Measurements from ENCODE around the gene GJD2.

GJD2 gene

GRCh38 chr15:34772312-34772711, 17.5 kb upstream of the GJD2 start:
- no peak for FAIRE-seq

- no peak for FAIRE-seq
Observed at GRCh38 chr15:34769711-34770110, 14.9 kb upstream of the GJD2 start.

- no peak for FAIRE-seq
Observed at GRCh38 chr15:34768530-34768929, 13.7 kb upstream of the GJD2 start.

- no peak for FAIRE-seq
Observed at GRCh38 chr15:34765741-34766140, 10.9 kb upstream of the GJD2 start.

DNA sequence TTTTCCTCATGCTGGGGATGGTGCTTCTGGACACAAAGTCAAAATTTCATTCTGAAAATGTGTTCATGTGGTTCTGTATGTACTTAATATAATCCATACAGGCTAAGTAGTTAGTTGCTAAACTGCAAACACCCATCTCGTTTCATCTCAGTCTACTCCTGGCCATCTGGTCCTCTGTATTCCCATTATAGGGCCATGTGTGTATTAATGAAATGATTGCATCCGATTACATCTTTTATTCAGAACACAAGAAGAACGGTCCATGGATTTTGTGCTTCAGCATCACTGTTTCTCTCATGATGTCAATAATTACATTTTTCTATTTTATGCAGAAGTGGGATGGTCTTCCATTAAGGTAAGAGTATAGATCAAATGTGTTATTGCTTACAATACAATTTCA, 6.1 kb upstream of the GJD2 start:
- FAIRE-seq = no peak

DNA sequence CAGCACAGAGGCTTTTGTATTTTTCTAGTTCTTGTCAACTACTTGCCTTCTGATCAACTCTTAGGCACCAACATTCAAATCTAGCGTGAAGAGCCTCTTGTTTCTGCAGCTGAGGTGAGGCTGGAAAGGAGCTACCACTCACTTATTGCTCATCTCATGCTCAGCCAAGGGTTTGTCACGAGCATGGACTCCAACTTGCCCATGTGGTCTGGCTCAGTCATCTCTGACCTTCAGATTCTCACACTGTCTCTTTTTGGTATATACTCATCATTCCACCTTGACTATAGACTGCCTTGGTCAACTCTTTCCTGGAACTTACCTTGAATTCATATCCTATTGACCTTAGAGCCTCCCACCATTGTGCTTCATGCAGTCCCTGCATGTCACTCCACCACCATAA, 5.2 kb upstream of the GJD2 start:
- no peak for FAIRE-seq

GRCh38 chr15:34759347-34759746, 4.5 kb upstream of the GJD2 start:
- no peak for FAIRE-seq

DNA sequence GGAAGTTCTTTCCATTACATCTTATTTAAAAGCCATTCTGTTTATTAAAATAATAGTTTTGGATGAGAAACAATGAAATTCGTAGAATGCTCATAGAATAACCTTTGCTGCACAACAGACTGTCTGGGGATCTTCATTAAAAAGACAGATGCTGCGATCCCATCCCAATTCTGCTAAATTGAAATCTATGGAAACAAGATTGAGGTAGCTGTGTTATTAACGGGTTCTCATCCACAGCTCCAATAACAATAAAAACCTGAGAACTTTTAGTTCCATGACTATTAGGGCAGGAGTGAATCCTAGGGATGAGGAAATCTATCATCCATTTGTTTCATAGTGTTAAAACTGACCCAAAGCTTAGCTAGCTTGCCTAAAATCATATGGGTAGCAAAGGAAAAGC, 2.5 kb upstream of the GJD2 start:
- no peak for FAIRE-seq

DNA sequence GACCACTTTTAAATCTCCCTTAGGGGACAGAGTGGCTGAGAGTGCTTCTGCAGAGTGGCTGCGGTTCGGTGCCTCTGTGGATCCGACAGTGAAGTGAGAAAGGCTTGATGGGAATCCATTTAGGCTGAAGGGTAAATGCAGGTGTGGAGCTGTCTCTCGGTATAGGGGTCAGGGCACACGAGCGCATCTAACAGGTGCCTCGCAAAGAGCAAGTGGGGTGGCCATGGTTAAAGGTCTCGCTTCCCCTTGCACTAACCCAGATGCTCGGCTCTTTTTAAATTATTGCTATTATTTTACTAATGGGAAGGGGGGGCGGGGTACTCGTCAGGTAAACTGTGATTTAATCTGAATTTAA, 598 bp upstream of the GJD2 start:
- FAIRE-seq = no peak

DNA sequence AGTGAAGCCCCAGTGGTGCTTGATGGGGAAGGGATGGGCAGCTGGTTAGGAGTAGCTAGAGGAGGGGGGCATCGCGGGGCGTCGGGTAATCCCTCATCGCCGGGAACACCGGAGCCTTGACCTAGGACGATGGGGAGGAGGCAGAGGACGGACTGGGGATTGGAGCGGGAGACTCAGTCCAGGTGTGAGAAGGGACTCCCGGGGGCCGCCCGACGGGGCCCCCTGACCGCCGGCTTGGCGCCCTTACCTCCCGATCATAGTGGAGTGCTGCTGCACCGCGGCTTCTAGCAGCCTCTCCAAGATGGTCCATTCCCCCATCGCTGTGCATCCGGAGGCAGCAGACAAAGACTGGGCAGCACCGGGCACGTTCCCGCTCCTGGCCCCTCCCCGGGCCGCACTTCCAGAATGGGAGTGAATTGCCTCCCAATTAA, 612 bp downstream of the GJD2 start:
- FAIRE-seq = no peak

DNA sequence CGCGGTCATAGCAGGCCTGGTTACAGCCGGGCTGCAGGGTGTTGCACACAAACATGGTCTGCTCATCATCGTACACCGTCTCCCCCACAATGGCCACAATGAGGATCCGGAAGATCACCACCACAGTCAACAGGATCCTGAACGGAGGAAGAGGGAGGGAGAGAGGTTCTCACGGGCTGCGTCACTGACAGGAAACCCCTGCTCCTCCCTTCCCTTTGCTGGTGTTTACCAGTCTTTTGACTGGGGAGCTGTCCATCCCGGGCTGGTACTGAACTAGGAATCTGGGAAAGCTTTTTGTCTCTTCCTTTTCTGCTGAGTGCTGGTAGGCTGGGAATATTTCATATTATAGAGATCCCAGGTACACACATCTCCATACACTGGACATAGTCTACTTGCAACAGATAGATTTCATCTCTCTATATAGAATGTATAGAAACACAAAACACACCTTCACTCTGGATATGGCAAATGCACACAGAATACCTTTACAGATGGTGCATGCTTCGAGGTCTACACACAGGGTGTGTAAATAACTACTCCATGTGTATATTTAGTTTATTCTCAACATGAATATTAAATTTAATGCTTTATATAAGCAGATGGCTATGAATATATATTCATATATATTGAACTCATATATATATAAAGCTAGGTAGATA, 1.4 kb downstream of the GJD2 start:
- FAIRE-seq = no peak

DNA sequence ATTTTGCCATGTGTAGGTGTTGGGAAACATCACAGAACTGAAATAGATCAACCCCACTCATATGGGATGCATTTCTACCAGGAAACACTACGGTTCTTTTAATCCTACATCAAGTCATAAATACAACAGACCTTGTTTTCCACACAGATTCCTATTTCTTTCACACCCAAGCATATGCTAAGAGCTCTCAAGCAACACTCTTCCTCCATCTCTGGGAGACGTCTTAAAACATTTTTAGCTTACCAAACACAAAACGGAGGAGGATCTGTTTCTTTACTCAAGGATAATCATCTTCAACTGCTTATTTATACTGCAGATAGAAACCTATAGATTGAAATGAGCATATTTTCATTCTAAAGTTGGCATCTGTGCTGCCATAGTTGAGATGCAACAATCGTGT, 5.1 kb downstream of the GJD2 start:
- FAIRE-seq = no peak

DNA sequence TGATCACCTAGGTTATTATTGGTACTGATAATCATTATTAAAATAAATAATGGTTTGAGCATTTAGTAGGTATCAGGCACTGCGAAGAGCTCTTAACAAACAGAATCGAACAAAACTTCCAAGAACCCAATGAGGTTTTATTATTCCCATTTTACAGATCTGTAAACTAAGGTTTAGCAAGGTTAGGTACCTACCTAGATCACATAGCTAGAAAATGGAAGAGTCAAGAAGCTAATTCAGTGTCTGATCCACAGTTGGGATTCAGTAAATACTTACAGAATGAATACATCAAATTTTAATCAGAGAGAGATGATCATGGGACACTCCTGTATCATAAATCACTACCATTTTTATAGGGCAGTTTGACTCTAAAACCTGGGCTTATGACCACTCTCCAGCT, 15.5 kb downstream of the GJD2 start:
- no peak for FAIRE-seq

DNA sequence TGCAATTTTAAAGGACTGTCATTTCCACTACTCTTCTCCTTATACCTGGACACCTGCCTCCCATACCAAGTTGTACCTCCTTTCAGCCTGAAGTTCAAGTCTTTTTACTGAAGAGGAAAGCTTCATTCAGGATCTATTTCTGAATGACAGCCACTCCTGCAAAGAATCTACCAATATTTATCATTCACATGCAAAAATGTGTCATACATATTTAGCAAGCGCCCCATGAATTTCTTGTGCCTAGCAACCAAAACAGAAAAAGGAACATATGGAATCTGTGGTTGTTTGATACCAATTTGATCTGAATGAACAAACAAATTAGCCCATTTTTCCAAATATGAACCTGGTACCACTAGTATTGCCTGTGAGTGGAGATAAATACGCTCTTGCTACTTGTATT, 16.8 kb downstream of the GJD2 start:
- no peak for FAIRE-seq

- FAIRE-seq = no peak
Observed at GRCh38 chr15:34737477-34737876, 17.3 kb downstream of the GJD2 start.

- FAIRE-seq = no peak
Observed at GRCh38 chr15:34734303-34734702, 20.5 kb downstream of the GJD2 start.

DNA sequence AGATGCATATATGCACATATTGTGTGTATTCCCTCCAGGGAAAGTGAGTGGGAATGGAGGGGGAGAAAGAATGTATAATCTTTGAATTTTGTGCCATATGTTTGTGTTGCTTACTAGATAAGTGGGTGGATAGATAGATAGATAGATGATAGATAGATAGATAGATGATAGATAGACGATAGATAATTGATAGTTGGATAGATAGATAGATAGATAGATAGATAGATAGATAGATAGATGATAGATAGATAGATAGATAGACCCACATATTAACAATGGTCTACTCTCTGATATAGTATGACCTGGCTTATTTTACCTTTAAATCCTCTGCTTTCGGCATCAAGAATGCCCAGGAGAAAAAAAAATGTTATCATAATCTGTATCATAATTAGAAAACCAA, 21.2 kb downstream of the GJD2 start:
- no peak for FAIRE-seq

DNA sequence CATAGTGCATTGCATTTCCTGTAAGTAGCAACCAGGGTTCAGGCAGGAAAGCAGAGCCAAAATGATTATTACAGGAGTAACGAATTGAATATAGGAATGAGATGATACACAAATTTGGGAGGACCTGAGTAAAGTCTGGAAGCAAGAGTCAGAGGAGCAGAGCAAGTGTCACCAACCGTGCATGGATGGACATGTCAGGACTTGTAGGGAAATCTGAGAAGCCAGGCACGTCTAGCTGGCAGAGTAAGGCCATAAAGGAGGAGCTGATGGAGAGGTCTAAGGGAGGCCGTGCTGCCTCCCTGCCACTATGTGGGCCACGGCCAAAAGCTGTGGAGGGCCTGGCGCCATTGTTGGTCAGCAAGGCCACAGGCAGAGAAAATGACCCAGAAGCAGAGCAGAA, 22.4 kb downstream of the GJD2 start:
- FAIRE-seq = no peak

DNA sequence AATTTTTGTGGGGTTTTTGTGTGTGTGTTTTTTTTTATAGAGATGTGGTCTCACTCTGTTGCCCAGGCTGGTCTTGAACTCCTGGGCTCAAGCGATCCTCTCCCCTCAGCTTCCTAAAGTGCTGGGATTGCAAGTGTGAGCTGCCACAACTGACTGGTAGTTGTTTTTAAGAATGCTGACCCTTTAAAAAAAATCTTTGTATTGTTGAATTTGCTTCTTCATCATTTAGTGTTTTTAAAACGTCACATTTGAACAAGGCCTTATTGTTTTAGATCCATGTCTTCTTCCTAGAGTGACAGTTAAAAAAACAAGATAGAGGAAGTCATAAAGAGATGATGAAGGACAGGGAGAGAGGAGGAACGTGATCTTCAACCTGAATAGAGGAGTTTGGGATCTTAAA, 24.1 kb downstream of the GJD2 start:
- no peak for FAIRE-seq

GRCh38 chr15:34729886-34730285, 24.9 kb downstream of the GJD2 start:
- FAIRE-seq = no peak

GRCh38 chr15:34729056-34729455, 25.7 kb downstream of the GJD2 start:
- FAIRE-seq = no peak

- FAIRE-seq = no peak
Observed at GRCh38 chr15:34726406-34727100, 28.2 kb downstream of the GJD2 start.

GRCh38 chr15:34725556-34725955, 29.2 kb downstream of the GJD2 start:
- FAIRE-seq = no peak

DNA sequence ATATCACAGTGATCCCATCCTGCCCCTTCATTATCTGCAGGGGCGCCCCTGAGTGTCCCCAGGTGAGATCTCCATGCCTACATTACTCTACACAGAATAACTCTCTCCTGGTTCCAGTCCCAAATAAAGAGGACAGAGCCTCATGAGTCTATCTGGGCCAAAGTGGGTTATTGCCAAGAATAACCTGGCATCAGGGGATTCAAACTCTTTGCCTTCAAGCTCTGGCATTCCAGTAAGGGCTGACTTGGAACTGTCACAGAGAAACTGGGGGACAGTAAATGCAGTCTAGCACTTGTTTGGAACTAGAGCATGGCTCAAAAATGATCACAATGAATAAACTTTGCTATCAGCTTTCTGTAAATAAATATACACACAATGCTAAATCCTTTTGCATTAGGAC, 30.3 kb downstream of the GJD2 start:
- no peak for FAIRE-seq

DNA sequence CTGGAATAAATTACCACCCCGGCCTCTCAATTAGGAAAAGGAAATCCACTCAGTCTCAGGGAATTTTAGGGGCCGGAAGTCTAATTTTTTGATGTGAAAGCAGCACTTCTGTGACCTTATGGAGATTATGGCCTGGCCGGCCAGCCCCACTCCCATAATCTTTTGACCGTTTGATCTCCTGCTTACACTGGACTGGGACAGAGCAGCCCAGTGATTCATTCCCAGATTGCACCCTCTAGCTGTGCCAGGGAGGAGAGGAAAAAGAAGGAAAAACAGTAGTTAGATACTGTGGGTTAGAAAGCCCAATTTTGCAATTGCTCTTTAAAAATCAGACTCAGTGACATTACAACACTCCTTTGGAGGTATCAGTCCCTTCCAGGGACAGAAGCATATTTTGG, 32.4 kb downstream of the GJD2 start:
- no peak for FAIRE-seq

Measured in colon (tissue), 2 donors.